Panc1 (cell line): ENCODE measurements around the gene PPP1R36. TPM values are rescaled to one million over a fixed set of nuclear protein-coding genes. Genes with fewer than 3 reads are reported as not detected.

Source experiments
- ATAC-seq: fragments of 200-7000 bp; cut with Tn5 transposase; 2 replicates; pipeline ENCODE4 v1.9.1; 2020; ENCODE audit warnings: mild to moderate bottlenecking, moderate library complexity
- BruUV-seq: library from RNA; stranded (reverse); fragments of 400-500 nt; replicated peaks from 2 replicates; lab custom pipeline; 2021; lab: Mats Ljungman, UMichigan
- CTCF ChIA-PET: fragments of 300-600 bp; sonication (Branson Sonifier 250); formaldehyde crosslinking; loops from one replicate; lab custom pipeline; 2022; ENCODE audit warnings: antibody characterized with exemption; lab: Charles Lee
- POLR2A ChIA-PET: fragments of 300-600 bp; sonication (Branson Sonifier 250); formaldehyde crosslinking; loops from one replicate; lab custom pipeline; 2022; ENCODE audit warnings: antibody characterized with exemption; lab: Charles Lee
- DNase-seq: peaks from one replicate; pipeline ENCODE4 v3.0.0-alpha.2; 2010; ENCODE audit warnings: low read depth, low spot score
- H3K27ac ChIP-seq: 2 replicates; pipeline ENCODE4 v1.5.1; 2011; ENCODE audit warnings: mild to moderate bottlenecking, low read length, inconsistent platforms
- H3K27me3 ChIP-seq: fragments of 200-500 bp; sonication (Bioruptor generic); 2 replicates; pipeline ENCODE4 v1.6.0; 2014; ENCODE audit warnings: low read length, inconsistent platforms; ENCODE audit not compliant: control insufficient read depth, insufficient read depth
- H3K36me3 ChIP-seq: fragments of 200-500 bp; sonication (Bioruptor generic); 2 replicates; pipeline ENCODE4 v1.5.1; 2014; ENCODE audit warnings: inconsistent platforms, mild to moderate bottlenecking, low read length, moderate library complexity; ENCODE audit not compliant: control insufficient read depth, insufficient read depth
- H3K4me1 ChIP-seq: 2 replicates; pipeline ENCODE4 v1.5.1; 2011; ENCODE audit warnings: inconsistent platforms, mild to moderate bottlenecking, low read length, moderate library complexity; ENCODE audit not compliant: control insufficient read depth, insufficient read depth
- H3K4me3 ChIP-seq, 2 experiments: 2 replicates each; pipeline ENCODE4 v1.5.1; 2011 to 2012; ENCODE audit warnings: low read depth in 2 of 2, low read length in 2 of 2, mild to moderate bottlenecking in 2 of 2, inconsistent platforms in 1 of 2, moderate library complexity in 1 of 2
- H3K9me3 ChIP-seq: fragments of 200-500 bp; sonication (Bioruptor generic); 2 replicates; pipeline ENCODE4 v1.5.1; 2014; ENCODE audit warnings: low read depth, mild to moderate bottlenecking, inconsistent platforms, low read length, moderate library complexity; ENCODE audit not compliant: control insufficient read depth, insufficient read depth
- CTCF ChIP-seq: fragments of 450-650 bp; IDR thresholded peaks from 2 replicates; pipeline ENCODE4 v1.5.1; 2017; ENCODE audit warnings: mild to moderate bottlenecking
- POLR2AphosphoS5 ChIP-seq: IDR thresholded peaks from 2 replicates; pipeline ENCODE4 v1.6.1; 2012; ENCODE audit warnings: mild to moderate bottlenecking, low read depth, low read length, moderate library complexity
- REST ChIP-seq, 2 experiments: IDR thresholded peaks; 2 replicates each; pipeline ENCODE4 v1.6.1; 2011 to 2012; ENCODE audit warnings: low read depth in 2 of 2, control low read depth in 1 of 2, low read length in 1 of 2, mild to moderate bottlenecking in 1 of 2, moderate library complexity in 1 of 2; ENCODE audit not compliant: insufficient read depth in 1 of 2
- SIN3A ChIP-seq: IDR thresholded peaks from 2 replicates; pipeline ENCODE4 v1.6.1; 2012; ENCODE audit warnings: low read depth, mild to moderate bottlenecking, low read length, moderate library complexity, borderline replicate concordance; ENCODE audit not compliant: insufficient read depth
- TCF7L2 ChIP-seq: IDR thresholded peaks from 2 replicates; pipeline ENCODE4 v1.6.1; 2011; ENCODE audit warnings: mild to moderate bottlenecking, low read depth, low read length, inconsistent platforms
- in situ Hi-C: cut with HindIII; loops from 2 replicates; pipeline ENCODE4 v1.10.0; 2016; ENCODE audit warnings: low sequenced_read_pairs, low pct_unique_long_range_greater_than_20kb
- intact Hi-C: fragments of 100-400 bp; cut with micrococcal nuclease; formaldehyde crosslinking; loops from one replicate; pipeline ENCODE4 v1.10.0; 2022; ENCODE audit not compliant: unreplicated experiment
- total RNA-seq: library from RNA; stranded (reverse); gene quantifications from one replicate; pipeline ENCODE4 v1.2.1, GENCODE V29; 2021; ENCODE audit not compliant: unreplicated experiment

PPP1R36 gene
- total RNA-seq, 1 experiment from 2014 or later = 0.69 TPM

- H3K4me1 ChIP-seq = no peaks in the 10 kb centered on the region
- no TSS peak for BruUV-seq
- intact Hi-C loops = no loop called here
- ChIA-PET CTCF (no interaction called here), POLR2A (no interaction called here)
- no peaks in the 10 kb centered on the region for H3K9me3 ChIP-seq
- H3K4me3 ChIP-seq = no peak overlapping the region
- H3K27ac ChIP-seq = no peak overlapping the region
- TF ChIP-seq TCF7L2 (no peak), SIN3A (no peak), CTCF (no peak), REST (IDR thresholded peaks at IDR 0.05; ENCODE audit: insufficient read depth in 1 of 2, low read depth in 2 of 2, low read length in 1 of 2) (no peak)
- DNase-seq (no peak), ATAC-seq (no peak)
- no peaks in the 10 kb centered on the region for H3K27me3 ChIP-seq
- in situ Hi-C loops = no loop called here
- H3K36me3 ChIP-seq = no peaks in the 10 kb centered on the region
Measured at GRCh38 chr14:64574371-64575107, 24.8 kb downstream of the PPP1R36 start.

DNA sequence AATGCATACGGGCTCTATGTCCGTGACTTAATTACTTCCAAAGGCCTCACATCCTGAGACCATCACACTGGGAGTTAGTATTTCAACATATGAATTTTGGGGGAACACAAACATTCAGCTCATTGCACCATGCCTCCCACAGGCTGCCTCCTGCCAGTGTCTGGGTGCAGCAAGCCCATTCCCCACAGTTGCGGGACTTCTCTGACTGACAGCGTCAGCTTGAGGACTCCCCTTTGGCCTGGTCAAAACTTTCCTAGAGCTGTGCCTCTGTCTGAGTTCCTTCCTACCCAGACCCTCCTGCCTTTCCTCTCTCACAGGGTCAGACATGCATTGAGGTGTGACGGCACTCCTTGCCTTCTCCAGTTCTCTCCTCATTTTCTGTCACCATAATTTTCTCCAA is 27.4 kb downstream of the PPP1R36 start:
- ChIA-PET CTCF (no interaction called here), POLR2A (no interaction called here)
- in situ Hi-C loops (no loop called here), intact Hi-C loops (no loop called here)
- H3K4me1 ChIP-seq = no peaks in the 10 kb centered on the region
- ATAC-seq = no peak
- DNase-seq = no peak
- H3K9me3 ChIP-seq = no peaks in the 10 kb centered on the region
- no peaks in the 10 kb centered on the region for H3K27me3 ChIP-seq
- no TSS peak for BruUV-seq
- no peak overlapping the region for H3K27ac ChIP-seq
- TF ChIP-seq CTCF (no peak), TCF7L2 (no peak), REST (IDR thresholded peaks at IDR 0.05; ENCODE audit: insufficient read depth in 1 of 2, low read depth in 2 of 2, low read length in 1 of 2) (no peak), POLR2AphosphoS5 (no peak), SIN3A (no peak)
- no peak overlapping the region for H3K4me3 ChIP-seq
- H3K36me3 ChIP-seq = no peaks in the 10 kb centered on the region
